IMR-90 (cell line): ENCODE results near the gene ARID4B. TPM values are rescaled to one million over a fixed set of nuclear protein-coding genes. Genes with fewer than 3 reads are reported as not detected.

Source experiments
- ATAC-seq: fragments of 200-7000 bp; cut with Tn5 transposase; 2 replicates; pipeline ENCODE4 v1.9.1; 2020; ENCODE audit warnings: low read depth, mild to moderate bottlenecking, moderate library complexity
- BruUV-seq: library from RNA; stranded (reverse); fragments of 400-500 nt; replicated peaks from 2 replicates; lab custom pipeline; 2021; lab: Mats Ljungman, UMichigan
- CTCF ChIA-PET: fragments of 300-600 bp; formaldehyde crosslinking; extraction: SDS; loops from one replicate; lab custom pipeline; 2021; ENCODE audit warnings: antibody characterized with exemption; lab: Yijun Ruan, JAX
- POLR2A ChIA-PET: fragments of 300-600 bp; sonication (Branson Sonifier 250); formaldehyde crosslinking; loops from one replicate; lab custom pipeline; 2022; ENCODE audit warnings: antibody characterized with exemption; ENCODE audit not compliant: unreplicated experiment; lab: Charles Lee
- DNase-seq: peaks from one replicate; pipeline ENCODE4 v3.0.0; 2013
- H2AFZ ChIP-seq: replicated peaks from 2 replicates; pipeline ENCODE3; 2013; ENCODE audit warnings: low read length, mild to moderate bottlenecking; ENCODE audit not compliant: poor library complexity
- H2AK5ac ChIP-seq: 2 replicates; pipeline ENCODE4 v1.6.1; 2013; ENCODE audit warnings: low read depth, low read length, inconsistent platforms
- H2AK9ac ChIP-seq: replicated peaks from 2 replicates; pipeline ENCODE3; 2013; ENCODE audit warnings: mild to moderate bottlenecking, low read depth, low read length, moderate library complexity; ENCODE audit not compliant: poor library complexity
- H2BK120ac ChIP-seq: 2 replicates; pipeline ENCODE4 v1.6.1; 2013; ENCODE audit warnings: low read depth, low read length, inconsistent platforms
- H2BK15ac ChIP-seq: 3 replicates; pipeline ENCODE4 v1.6.1; 2013; ENCODE audit warnings: low read depth, low read length, inconsistent platforms
- H2BK20ac ChIP-seq: 2 replicates; pipeline ENCODE4 v1.6.1; 2013; ENCODE audit warnings: low read depth, mild to moderate bottlenecking, inconsistent platforms, low read length, moderate library complexity
- H2BK5ac ChIP-seq: 2 replicates; pipeline ENCODE4 v1.6.1; 2013; ENCODE audit warnings: mild to moderate bottlenecking, low read depth, low read length, inconsistent platforms; ENCODE audit not compliant: poor library complexity, severe bottlenecking
- H3K14ac ChIP-seq: replicated peaks from 2 replicates; pipeline ENCODE4 v1.6.1; 2013; ENCODE audit warnings: low read depth, low read length, inconsistent platforms
- H3K18ac ChIP-seq: 2 replicates; pipeline ENCODE4 v1.6.1; 2013; ENCODE audit warnings: low read depth, low read length, control low read depth
- H3K23ac ChIP-seq: 2 replicates; pipeline ENCODE4 v1.6.1; 2013; ENCODE audit warnings: low read depth, low read length, inconsistent platforms
- H3K27ac ChIP-seq: 2 replicates; pipeline ENCODE4 v1.5.1; 2013; ENCODE audit warnings: mild to moderate bottlenecking, control low read depth, low read length; ENCODE audit not compliant: insufficient read depth
- H3K27me3 ChIP-seq: 2 replicates; pipeline ENCODE4 v1.6.1; 2013; ENCODE audit warnings: low read length; ENCODE audit not compliant: control insufficient read depth, insufficient read depth
- H3K36me3 ChIP-seq: 2 replicates; pipeline ENCODE4 v1.6.1; 2013; ENCODE audit warnings: low read length, mixed read lengths; ENCODE audit not compliant: control insufficient read depth, insufficient read depth
- H3K4ac ChIP-seq: 2 replicates; pipeline ENCODE4 v1.6.1; 2013; ENCODE audit warnings: low read depth, low read length, inconsistent platforms
- H3K4me1 ChIP-seq: 2 replicates; pipeline ENCODE4 v1.6.1; 2013; ENCODE audit warnings: low read length, mixed read lengths; ENCODE audit not compliant: control insufficient read depth, insufficient read depth
- H3K4me2 ChIP-seq: 2 replicates; pipeline ENCODE4 v1.6.1; 2013; ENCODE audit warnings: low read depth, mild to moderate bottlenecking, control low read depth, low read length, moderate library complexity
- H3K4me3 ChIP-seq: 2 replicates; pipeline ENCODE4 v1.5.1; 2013; ENCODE audit warnings: low read depth, mild to moderate bottlenecking, control low read depth, low read length, moderate library complexity; ENCODE audit not compliant: insufficient read depth
- H3K56ac ChIP-seq: 2 replicates; pipeline ENCODE4 v1.6.1; 2013; ENCODE audit warnings: low read length, inconsistent platforms; ENCODE audit not compliant: insufficient read depth; ENCODE audit errors: extremely low read depth
- H3K79me1 ChIP-seq, 2 experiments: 2 replicates each; pipeline ENCODE4 v1.6.1; 2013; ENCODE audit warnings: low read length in 2 of 2, inconsistent platforms in 1 of 2, low read depth in 1 of 2
- H3K9ac ChIP-seq: 2 replicates; pipeline ENCODE4 v1.6.1; 2013; ENCODE audit warnings: low read depth, low read length, control low read depth
- H3K9me1 ChIP-seq: 2 replicates; pipeline ENCODE4 v1.6.1; 2013; ENCODE audit warnings: low read length, inconsistent platforms; ENCODE audit not compliant: insufficient read depth
- H3K9me3 ChIP-seq: 2 replicates; pipeline ENCODE4 v1.6.1; 2013; ENCODE audit warnings: low read length; ENCODE audit not compliant: control insufficient read depth, insufficient read depth
- H4K20me1 ChIP-seq: 2 replicates; pipeline ENCODE4 v1.6.1; 2013; ENCODE audit warnings: low read length, inconsistent platforms; ENCODE audit not compliant: insufficient read depth
- H4K5ac ChIP-seq: 2 replicates; pipeline ENCODE4 v1.6.1; 2013; ENCODE audit warnings: mild to moderate bottlenecking, low read depth, low read length, control low read depth
- H4K8ac ChIP-seq, 2 experiments: 2 replicates each; pipeline ENCODE4 v1.6.1; 2013; ENCODE audit warnings: low read depth in 2 of 2, low read length in 2 of 2, control low read depth in 1 of 2, inconsistent platforms in 1 of 2
- H4K91ac ChIP-seq: 2 replicates; pipeline ENCODE4 v1.6.1; 2013; ENCODE audit warnings: low read depth, low read length, inconsistent platforms; ENCODE audit not compliant: insufficient read depth
- CEBPB ChIP-seq: IDR thresholded peaks from 2 replicates; pipeline ENCODE4 v1.6.1; 2012; ENCODE audit warnings: low read depth, low read length, improper control_type of control experiment
- RFX5 ChIP-seq: IDR thresholded peaks from 2 replicates; pipeline ENCODE4 v1.8.0; 2012; ENCODE audit warnings: low read depth, mild to moderate bottlenecking, low read length, moderate library complexity
- WGBS, 2 experiments: methylation state at CpG; one replicate each; pipeline versions ENCODE4 v1.1.5 to v1.1.7; 2013; ENCODE audit warnings: missing lambda C conversion rate in 2 of 2; ENCODE audit not compliant: insufficient read length in 1 of 2; ENCODE audit errors: extremely low coverage in 2 of 2; 5-methylcytosine and 5-hydroxymethylcytosine counted together
- dilution Hi-C: fragments of 300-500 bp; cut with HindIII; formaldehyde crosslinking; loops from one replicate; pipeline ENCODE4 v1.14.3; 2018; ENCODE audit warnings: low sequenced_read_pairs; ENCODE audit not compliant: unreplicated experiment
- in situ Hi-C: fragments of 300-500 bp; cut with MboI; formaldehyde crosslinking; loops from 3 replicates; pipeline ENCODE4 v1.14.3; 2019; ENCODE audit warnings: low sequenced_read_pairs, inconsistent platforms, mixed read lengths
- intact Hi-C: fragments of 100-400 bp; cut with micrococcal nuclease; formaldehyde crosslinking; loops from 2 replicates; pipeline ENCODE4 v1.10.0; 2022
- polyA plus RNA-seq, 3 experiments: library from polyadenylated mRNA; depleted of rRNA; stranded (reverse); fragments of >200 nt; gene quantifications; 2 replicates each; pipeline ENCODE4 v1.2.3, GENCODE V29; 2012; ENCODE audit warnings: low replicate concordance in 1 of 3
- total RNA-seq: library from RNA; depleted of rRNA; stranded (reverse); fragments of >200 nt; gene quantifications from 2 replicates; pipeline ENCODE4 v1.2.3, GENCODE V29; 2012

Gene ARID4B
- total and polyA plus RNA-seq, 2 of the 4 experiments (the other 2 are of a cell fraction) = 8.5 to 16.0 TPM

- BruUV-seq = no TSS peak
- Histone ChIP-seq H3K27me3 (no peaks in the 10 kb centered on the region), H3K18ac (no peak overlapping the region), H2BK5ac (no peak overlapping the region), H3K9me3 (no peaks in the 10 kb centered on the region), H2BK15ac (no peak overlapping the region), H3K9me1 (peaks cover 10% of the 10 kb centered on the region), H3K36me3 (no peaks in the 10 kb centered on the region), H2AK9ac (no peak overlapping the region), H3K9ac (no peak overlapping the region), H2BK20ac (no peak overlapping the region), H3K4ac (no peak overlapping the region), H3K4me3 (no peak overlapping the region), H4K20me1 (peaks cover 72% of the 10 kb centered on the region), H2AFZ (no peak overlapping the region), H3K27ac (no peak overlapping the region), H4K8ac (no peak overlapping the region), H3K4me1 (peaks cover 4% of the 10 kb centered on the region), H3K14ac (no peak overlapping the region), H3K4me2 (no peak overlapping the region), H3K79me1 (peaks cover 23 to 59% of the 10 kb centered on the region in 2 experiments), H4K91ac (no peak overlapping the region), H3K23ac (no peak overlapping the region), H2AK5ac (no peak overlapping the region), H3K56ac (no peak overlapping the region), H4K5ac (no peak overlapping the region), H2BK120ac (no peak overlapping the region)
- TF ChIP-seq RFX5 (peak; percentile 45; the same call in 1 of the 2 replicates), CEBPB (no peak)
- ChIA-PET CTCF (no interaction called here), POLR2A (no interaction called here)
- in situ Hi-C loops (no loop called here), intact Hi-C loops (no loop called here), dilution Hi-C loops (no loop called here)
- ATAC-seq (no peak), DNase-seq (no peak)
- WGBS, 2 experiments = no CpG with 5 or more reads among the region's 1 CpG
Measured at GRCh38 chr1:235266325-235266724, 61.7 kb downstream of the ARID4B start.
